SK-N-SH (cell line): ENCODE data around the gene RASGRF1. TPM values are rescaled to one million over a fixed set of nuclear protein-coding genes. Genes with fewer than 3 reads are reported as not detected.

Source experiments
- CTCF ChIA-PET: fragments of 300-600, 350-600 bp; formaldehyde crosslinking; extraction: SDS; loops from one replicate; lab custom pipeline; 2021; lab: Yijun Ruan, JAX
- POLR2A ChIA-PET: fragments of 350-600 bp; sonication (Branson Sonifier 250); formaldehyde crosslinking; extraction: SDS; loops from one replicate; lab custom pipeline; 2020; ENCODE audit warnings: antibody characterized with exemption, inconsistent platforms; lab: Yijun Ruan, JAX
- DNase-seq: peaks from one replicate; pipeline ENCODE4 v3.0.0; 2012
- H2AFZ ChIP-seq: fragments of 200-600 bp; sonication (generic); 2 replicates; pipeline ENCODE4 v1.8.1; 2016; ENCODE audit warnings: antibody characterized with exemption, mild to moderate bottlenecking, low read depth
- H3F3A ChIP-seq: fragments of 200-600 bp; sonication (generic); replicated peaks from 2 replicates; pipeline ENCODE3; 2016; ENCODE audit warnings: antibody characterized with exemption, mild to moderate bottlenecking; ENCODE audit not compliant: insufficient read depth
- H3K27ac ChIP-seq, 2 experiments: fragments of 200-500 bp in 1 of 2; fragments of 200-600 bp in 1 of 2; sonication (Bioruptor generic) in 1 of 2; sonication (generic), shearing (Covaris generic) in 1 of 2; 2 replicates each; pipeline versions ENCODE4 v1.5.1 to v1.6.1; 2014 to 2016; ENCODE audit warnings: low read depth in 2 of 2, inconsistent platforms in 1 of 2, low read length in 1 of 2, mild to moderate bottlenecking in 1 of 2, mixed read lengths in 1 of 2
- H3K27me3 ChIP-seq: fragments of 200-600 bp; sonication (generic), shearing (Covaris generic); 2 replicates; pipeline ENCODE4 v1.6.1; 2016; ENCODE audit warnings: mixed run types; ENCODE audit not compliant: insufficient read depth
- H3K36me3 ChIP-seq, 2 experiments: fragments of 200-500 bp in 1 of 2; fragments of 200-600 bp in 1 of 2; sonication (Bioruptor generic) in 1 of 2; sonication (generic) in 1 of 2; replicated peaks in 1 of 2; 2 replicates each; pipeline versions ENCODE3 to v1.5.1; 2014 to 2016; ENCODE audit warnings: low read length in 1 of 2, mild to moderate bottlenecking in 1 of 2; ENCODE audit not compliant: insufficient read depth in 2 of 2, control insufficient read depth in 1 of 2
- H3K4me1 ChIP-seq, 2 experiments: fragments of 200-500 bp in 1 of 2; fragments of 200-600 bp in 1 of 2; sonication (Bioruptor generic) in 1 of 2; sonication (generic), shearing (Covaris generic) in 1 of 2; 2 replicates each; pipeline versions ENCODE4 v1.5.1 to v1.6.1; 2014 to 2016; ENCODE audit warnings: low read depth in 1 of 2, low read length in 1 of 2, mixed run types in 1 of 2; ENCODE audit not compliant: insufficient read depth in 2 of 2, control insufficient read depth in 1 of 2
- H3K4me2 ChIP-seq: fragments of 200-600 bp; sonication (generic), shearing (Covaris generic); 2 replicates; pipeline ENCODE4 v1.6.1; 2017; ENCODE audit warnings: mixed run types
- H3K4me3 ChIP-seq, 2 experiments: fragments of 200-500 bp in 1 of 2; fragments of 200-600 bp in 1 of 2; sonication (Bioruptor generic) in 1 of 2; sonication (generic), shearing (Covaris generic) in 1 of 2; 2 replicates each; pipeline versions ENCODE4 v1.5.1 to v1.8.1; 2014 to 2016; ENCODE audit warnings: low read depth in 2 of 2, inconsistent platforms in 1 of 2, low read length in 1 of 2, mild to moderate bottlenecking in 1 of 2, mixed read lengths in 1 of 2, moderate library complexity in 1 of 2
- H3K79me2 ChIP-seq: fragments of 200-600 bp; sonication (generic); 2 replicates; pipeline ENCODE4 v1.8.1; 2017; ENCODE audit warnings: mild to moderate bottlenecking; ENCODE audit not compliant: insufficient read depth
- H3K9ac ChIP-seq: fragments of 200-600 bp; sonication (generic); 2 replicates; pipeline ENCODE4 v1.6.1; 2017; ENCODE audit warnings: mixed run types
- H3K9me2 ChIP-seq: fragments of 200-600 bp; sonication (generic); 2 replicates; pipeline ENCODE4 v1.6.1; 2017; ENCODE audit warnings: mixed run types
- H3K9me3 ChIP-seq: fragments of 200-600 bp; sonication (generic); 2 replicates; pipeline ENCODE4 v1.6.1; 2017; ENCODE audit warnings: mixed run types, mild to moderate bottlenecking, moderate library complexity
- H4K20me1 ChIP-seq: fragments of 200-600 bp; sonication (generic); 2 replicates; pipeline ENCODE4 v1.6.1; 2017; ENCODE audit warnings: mild to moderate bottlenecking, mixed run types; ENCODE audit not compliant: insufficient read depth
- ELF1 ChIP-seq: IDR thresholded peaks from 2 replicates; pipeline ENCODE4 v1.4.0; 2012
- EP300 ChIP-seq, 2 experiments: IDR thresholded peaks; 2 replicates each; pipeline versions ENCODE4 v1.4.0 to v1.6.1; 2012; ENCODE audit warnings: borderline replicate concordance in 1 of 2, low read depth in 1 of 2, low read length in 1 of 2
- FOSL2 ChIP-seq: IDR thresholded peaks from 2 replicates; pipeline ENCODE4 v1.4.0; 2012; ENCODE audit warnings: low read depth, mild to moderate bottlenecking, moderate library complexity, borderline replicate concordance
- FOXJ3 ChIP-seq: sonication (generic); formaldehyde crosslinking; IDR thresholded peaks from 2 replicates; pipeline ENCODE4 v1.5.1; 2020; ENCODE audit warnings: mild to moderate bottlenecking, missing genetic modification reagents
- FOXM1 ChIP-seq: IDR thresholded peaks from 2 replicates; pipeline ENCODE4 v1.4.0; 2012; ENCODE audit warnings: low read depth, mild to moderate bottlenecking
- GATA2 ChIP-seq: sonication (generic); formaldehyde crosslinking; IDR thresholded peaks from 2 replicates; pipeline ENCODE4 v1.5.0; 2020; ENCODE audit warnings: mild to moderate bottlenecking, missing genetic modification reagents
- JUND ChIP-seq: IDR thresholded peaks from 2 replicates; pipeline ENCODE4 v1.4.0; 2012
- NRF1 ChIP-seq: IDR thresholded peaks from 2 replicates; pipeline ENCODE4 v1.6.1; 2012; ENCODE audit warnings: low read depth, mild to moderate bottlenecking, low read length
- POLR2AphosphoS5 ChIP-seq: IDR thresholded peaks from 2 replicates; pipeline ENCODE4 v1.6.1; 2012; ENCODE audit warnings: low read depth, low read length
- RAD21 ChIP-seq: IDR thresholded peaks from 2 replicates; pipeline ENCODE4 v1.6.1; 2012; ENCODE audit warnings: mild to moderate bottlenecking, low read length
- RCOR1 ChIP-seq: fragments of 150-350 bp; IDR thresholded peaks from 2 replicates; pipeline ENCODE4 v1.6.1; 2017; ENCODE audit warnings: antibody characterized with exemption, low read length
- RFX5 ChIP-seq: IDR thresholded peaks from 2 replicates; pipeline ENCODE4 v1.6.1; 2012; ENCODE audit warnings: mild to moderate bottlenecking, improper control_type of control experiment, low read length
- TAF1 ChIP-seq: IDR thresholded peaks from 2 replicates; pipeline ENCODE4 v1.6.1; 2012; ENCODE audit warnings: low read depth, mild to moderate bottlenecking, low read length, moderate library complexity, borderline replicate concordance
- TCF12 ChIP-seq: IDR thresholded peaks from 2 replicates; pipeline ENCODE4 v1.4.0; 2012
- TEAD4 ChIP-seq: IDR thresholded peaks from 2 replicates; pipeline ENCODE4 v1.4.0; 2012; ENCODE audit warnings: mild to moderate bottlenecking, borderline replicate concordance; ENCODE audit not compliant: insufficient read depth
- USF2 ChIP-seq: fragments of 150-350 bp; IDR thresholded peaks from 2 replicates; pipeline ENCODE4 v1.6.1; 2017; ENCODE audit warnings: antibody characterized with exemption, low read length, low read depth, borderline replicate concordance
- YY1 ChIP-seq: IDR thresholded peaks from 2 replicates; pipeline ENCODE4 v1.4.0; 2012; ENCODE audit warnings: low read depth, mild to moderate bottlenecking
- WGBS: methylation state at CpG from one replicate; pipeline ENCODE4 v1.1.6; 2017; ENCODE audit warnings: low lambda C conversion rate; 5-methylcytosine and 5-hydroxymethylcytosine counted together
- polyA plus RNA-seq, 3 experiments: library from polyadenylated mRNA; depleted of rRNA; stranded (reverse); fragments of >200 nt; gene quantifications; 2 replicates each; pipeline ENCODE4 v1.2.3, GENCODE V29; 2012
- TF ChIP-seq, protein P1 (sequence below): IDR thresholded peaks from 2 replicates; pipeline ENCODE4 v1.4.0; 2012; ENCODE audit warnings: low read depth, borderline replicate concordance
- TF ChIP-seq, protein P2 (sequence below): IDR thresholded peaks from 2 replicates; pipeline ENCODE4 v1.4.0; 2012; ENCODE audit warnings: low read depth
- TF ChIP-seq, protein P3 (sequence below): fragments of 150-350 bp; IDR thresholded peaks from 2 replicates; pipeline ENCODE4 v1.6.1; 2016; ENCODE audit warnings: mild to moderate bottlenecking, low read depth, low read length

RASGRF1 gene
- polyA plus RNA-seq, 1 of the 3 experiments (the other 2 are of a cell fraction), result 0.10 TPM

DNA sequence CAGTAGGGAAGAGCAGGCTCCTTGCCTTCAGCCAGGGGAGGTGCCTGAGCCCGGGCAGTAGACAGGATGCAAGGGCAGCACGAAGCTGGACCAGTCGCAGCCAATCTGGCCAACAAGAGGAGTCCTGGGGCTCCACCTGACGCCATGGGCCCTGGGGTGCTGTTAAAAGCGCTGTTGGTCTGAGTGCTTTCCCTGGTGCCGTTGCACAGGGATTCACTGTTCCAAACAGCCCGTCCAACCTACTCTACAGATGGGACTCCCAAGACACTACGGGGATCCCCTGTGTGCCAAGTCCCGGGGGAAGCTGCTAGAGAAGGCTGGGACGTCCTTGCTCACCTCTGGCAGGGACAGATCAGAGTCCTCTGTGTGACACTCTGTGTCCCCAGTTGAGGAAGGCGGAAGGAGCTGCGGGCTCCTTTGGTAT is 146.4 kb downstream of the RASGRF1 start:
- peak overlapping the region; percentile 49 to 62 for H3K4me3 ChIP-seq
- H3K27ac ChIP-seq, result no peak overlapping the region
- TF ChIP-seq RFX5, result no peak
- TF ChIP-seq, protein P1, sequence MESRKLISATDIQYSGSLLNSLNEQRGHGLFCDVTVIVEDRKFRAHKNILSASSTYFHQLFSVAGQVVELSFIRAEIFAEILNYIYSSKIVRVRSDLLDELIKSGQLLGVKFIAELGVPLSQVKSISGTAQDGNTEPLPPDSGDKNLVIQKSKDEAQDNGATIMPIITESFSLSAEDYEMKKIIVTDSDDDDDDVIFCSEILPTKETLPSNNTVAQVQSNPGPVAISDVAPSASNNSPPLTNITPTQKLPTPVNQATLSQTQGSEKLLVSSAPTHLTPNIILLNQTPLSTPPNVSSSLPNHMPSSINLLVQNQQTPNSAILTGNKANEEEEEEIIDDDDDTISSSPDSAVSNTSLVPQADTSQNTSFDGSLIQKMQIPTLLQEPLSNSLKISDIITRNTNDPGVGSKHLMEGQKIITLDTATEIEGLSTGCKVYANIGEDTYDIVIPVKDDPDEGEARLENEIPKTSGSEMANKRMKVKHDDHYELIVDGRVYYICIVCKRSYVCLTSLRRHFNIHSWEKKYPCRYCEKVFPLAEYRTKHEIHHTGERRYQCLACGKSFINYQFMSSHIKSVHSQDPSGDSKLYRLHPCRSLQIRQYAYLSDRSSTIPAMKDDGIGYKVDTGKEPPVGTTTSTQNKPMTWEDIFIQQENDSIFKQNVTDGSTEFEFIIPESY, result no peak
- TF ChIP-seq TCF12, result no peak
- no peak for TF ChIP-seq GATA2 (CRISPR knock-in tag)
- TF ChIP-seq RAD21, result no peak
- TF ChIP-seq FOXM1, result no peak
- TF ChIP-seq EP300 (IDR thresholded peaks at IDR 0.05; ENCODE audit: borderline replicate concordance in 1 of 2, low read depth in 1 of 2, low read length in 1 of 2), result no peak
- TF ChIP-seq POLR2AphosphoS5, result no peak
- no peak for TF ChIP-seq TAF1
- H3K9me2 ChIP-seq, result no peaks in the 10 kb centered on the region
- peak overlapping the region; percentile 51; the same call in 1 of the 2 replicates for H3K9ac ChIP-seq
- ChIA-PET CTCF (interaction anchor here (0.9 to 1.9 kb wide), 5 partner anchors 9 to 240 kb away, joined by 3 to 5 read pairs (median 3); no protein-coding TSS in a partner anchor), POLR2A (interaction anchor here (0.9 kb wide), 1 partner anchor 35 kb away, joined by 3 read pairs; no protein-coding TSS in a partner anchor)
- H3K4me1 ChIP-seq, result peaks cover 0 to 11% of the 10 kb centered on the region in 2 experiments; a peak in 1 of 4 replicates
- H3K79me2 ChIP-seq, result no peaks in the 10 kb centered on the region
- peak overlapping the region; percentile 95; the same call in 1 of the 2 replicates for H2AFZ ChIP-seq
- DNase-seq, result no peak
- H3K27me3 ChIP-seq, result no peaks in the 10 kb centered on the region
- no peaks in the 10 kb centered on the region for H3K36me3 ChIP-seq
- H4K20me1 ChIP-seq, result no peaks in the 10 kb centered on the region
- no peaks in the 10 kb centered on the region for H3F3A ChIP-seq
- no peaks in the 10 kb centered on the region for H3K9me3 ChIP-seq
- H3K4me2 ChIP-seq, result peak overlapping the region; percentile 95
- WGBS, result 41% methylated on average over 6 of the region's 12 CpGs

- Histone ChIP-seq H3K4me2 (no peak overlapping the region), H3K27ac (no peak overlapping the region), H3K36me3 (no peaks in the 10 kb centered on the region)
- TF ChIP-seq RCOR1, result no peak
- TF ChIP-seq ELF1, result no peak
- no peak for TF ChIP-seq FOSL2
- no peak for TF ChIP-seq FOXJ3 (CRISPR knock-in tag)
- TF ChIP-seq NRF1, result no peak
- TF ChIP-seq FOXM1, result no peak
- no peak for TF ChIP-seq RAD21
- TF ChIP-seq TEAD4, result no peak
- TF ChIP-seq TCF12, result no peak
- TF ChIP-seq USF2, result no peak
- TF ChIP-seq GATA2 (CRISPR knock-in tag), result no peak
- TF ChIP-seq, protein P2, sequence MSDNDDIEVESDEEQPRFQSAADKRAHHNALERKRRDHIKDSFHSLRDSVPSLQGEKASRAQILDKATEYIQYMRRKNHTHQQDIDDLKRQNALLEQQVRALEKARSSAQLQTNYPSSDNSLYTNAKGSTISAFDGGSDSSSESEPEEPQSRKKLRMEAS, result no peak
- TF ChIP-seq POLR2AphosphoS5, result no peak
- no peak for TF ChIP-seq YY1
- no peak for TF ChIP-seq RFX5
- TF ChIP-seq, protein P1, result no peak
- TF ChIP-seq JUND, result no peak
- TF ChIP-seq, protein P3, sequence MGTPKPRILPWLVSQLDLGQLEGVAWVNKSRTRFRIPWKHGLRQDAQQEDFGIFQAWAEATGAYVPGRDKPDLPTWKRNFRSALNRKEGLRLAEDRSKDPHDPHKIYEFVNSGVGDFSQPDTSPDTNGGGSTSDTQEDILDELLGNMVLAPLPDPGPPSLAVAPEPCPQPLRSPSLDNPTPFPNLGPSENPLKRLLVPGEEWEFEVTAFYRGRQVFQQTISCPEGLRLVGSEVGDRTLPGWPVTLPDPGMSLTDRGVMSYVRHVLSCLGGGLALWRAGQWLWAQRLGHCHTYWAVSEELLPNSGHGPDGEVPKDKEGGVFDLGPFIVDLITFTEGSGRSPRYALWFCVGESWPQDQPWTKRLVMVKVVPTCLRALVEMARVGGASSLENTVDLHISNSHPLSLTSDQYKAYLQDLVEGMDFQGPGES, result no peak
- TF ChIP-seq, all 33 proteins: peak for 0
- no peaks in the 10 kb centered on the region for H4K20me1 ChIP-seq
- no peaks in the 10 kb centered on the region for H3K79me2 ChIP-seq
- H3K9me3 ChIP-seq, result no peaks in the 10 kb centered on the region
- H2AFZ ChIP-seq, result no peak overlapping the region
- H3K4me3 ChIP-seq, result no peak overlapping the region
- POLR2A ChIA-PET, result no interaction called here
- H3F3A ChIP-seq, result no peaks in the 10 kb centered on the region
- 85% methylated on average over 7 of the region's 7 CpGs for WGBS
- no peaks in the 10 kb centered on the region for H3K27me3 ChIP-seq
- CTCF ChIA-PET, result interaction anchor here (1.0 to 1.9 kb wide), 3 partner anchors 8 to 36 kb away, joined by 3 to 5 read pairs (median 3); no protein-coding TSS in a partner anchor
- peaks cover 0 to 11% of the 10 kb centered on the region in 2 experiments; a peak in 1 of 4 replicates for H3K4me1 ChIP-seq
- H3K9me2 ChIP-seq, result no peaks in the 10 kb centered on the region
- no peak for DNase-seq
- H3K9ac ChIP-seq, result no peak overlapping the region
Measured at GRCh38 chr15:78943692-78944091, 146.9 kb downstream of the RASGRF1 start.
